Body of pancreas (tissue), 4 donors: Measurements from ENCODE around the gene SHLD3. TPM values are rescaled to one million over a fixed set of nuclear protein-coding genes. Genes with fewer than 3 reads are reported as not detected.

Experiments
- ATAC-seq: fragments of 150-250 bp; one replicate; pipeline ENCODE4 v1.9.1; 2016
- DNase-seq, 4 donors: peaks; one replicate each; pipeline ENCODE4 v3.0.0-alpha.2; 2019
- H3K27ac ChIP-seq, 4 donors: fragments of 200-600 bp; sonication (generic); 1 replicate in 3 of 4; 2 replicates in 1 of 4; pipeline versions ENCODE4 v1.5.1 to v1.6.1; 2016 to 2019; ENCODE audit warnings: mild to moderate bottlenecking in 1 of 4, mixed read lengths in 1 of 4, moderate library complexity in 1 of 4
- H3K27me3 ChIP-seq, 2 donors: fragments of 200-600 bp; sonication (generic); one replicate each; pipeline ENCODE4 v1.6.0; 2016; ENCODE audit warnings: mild to moderate bottlenecking in 1 of 2
- H3K36me3 ChIP-seq, 2 donors: fragments of 200-600 bp; sonication (generic); replicated peaks in 1 of 2; 2 replicates each; pipeline ENCODE4 v1.5.1; 2016; ENCODE audit warnings: low read depth in 2 of 2; ENCODE audit not compliant: insufficient read depth in 1 of 2
- H3K4me1 ChIP-seq: fragments of 200-600 bp; sonication (generic); one replicate; pipeline ENCODE4 v1.6.0; 2016
- H3K4me3 ChIP-seq, 2 donors: fragments of 200-600 bp; sonication (generic); 1 replicate in 1 of 2; 2 replicates in 1 of 2; pipeline ENCODE4 v1.5.1; 2016 to 2019
- H3K9me3 ChIP-seq, 3 donors: fragments of 200-600 bp; sonication (generic); 1 replicate in 2 of 3; 2 replicates in 1 of 3; pipeline ENCODE4 v1.5.1; 2016
- CTCF ChIP-seq, 7 experiments: fragments of 450-650 bp in 4 of 7; fragments of 200-600 bp in 3 of 7; sonication (generic) in 3 of 7; IDR thresholded peaks; one replicate each; pipeline ENCODE4 v1.5.1; 2016 to 2019; ENCODE audit warnings: antibody characterized with exemption in 7 of 7
- POLR2A ChIP-seq, 3 donors: fragments of 450-650 bp; IDR thresholded peaks; one replicate each; pipeline ENCODE4 v1.6.1; 2016; ENCODE audit warnings: antibody characterized with exemption in 3 of 3, mild to moderate bottlenecking in 2 of 3
- WGBS, 2 donors: methylation state at CpG; one replicate each; pipeline ENCODE4 v1.1.5; 2017; 5-methylcytosine and 5-hydroxymethylcytosine counted together
- intact Hi-C: fragments of 100-400 bp; cut with DNase I; formaldehyde crosslinking; loops from one replicate; pipeline ENCODE4 v1.15.1; 2023
- total RNA-seq, 2 donors: library from RNA; depleted of rRNA; stranded (reverse); fragments of >200 nt; gene quantifications; one replicate each; pipeline ENCODE4 v1.1.0, GENCODE V29; 2016

Gene SHLD3
- total RNA-seq, 2 donors from 2014 or later, result 1.0 to 3.6 TPM

GRCh38 chr5:65651144-65651543, 26.3 kb downstream of the SHLD3 start:
- no peak for DNase-seq

DNA sequence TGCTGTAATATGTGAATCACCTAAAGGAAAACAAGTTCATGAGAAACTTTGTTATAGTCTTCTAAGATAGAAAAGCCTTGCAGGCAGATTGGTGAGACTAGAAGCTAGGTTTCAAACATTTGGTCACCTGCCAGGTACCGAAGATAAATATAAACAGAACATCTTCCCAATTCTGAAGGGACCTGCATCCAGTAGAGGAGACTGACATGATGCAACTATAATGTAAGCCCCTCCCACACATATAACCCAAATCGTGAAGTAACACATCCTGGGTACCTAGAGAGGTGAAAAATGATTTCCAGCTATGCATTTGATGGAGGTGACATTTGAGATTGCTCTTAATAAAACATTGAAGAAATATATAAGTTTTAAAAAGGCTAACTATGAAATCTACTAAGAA, 29.9 kb downstream of the SHLD3 start:
- intact Hi-C loops, result no loop called here
- ATAC-seq (no peak), DNase-seq (no peak)
- Histone ChIP-seq H3K4me1 (no peaks in the 10 kb centered on the region), H3K27ac (no peak overlapping the region), H3K4me3 (no peak overlapping the region), H3K27me3 (no peaks in the 10 kb centered on the region), H3K9me3 (no peaks in the 10 kb centered on the region), H3K36me3 (peaks cover 2 to 8% of the 10 kb centered on the region in 2 donors)
- 79 to 92% methylated on average over 2 of the region's 2 CpGs for WGBS, 2 donors
- TF ChIP-seq POLR2A (IDR thresholded peaks at IDR 0.05), result no peak
- TF ChIP-seq CTCF (IDR thresholded peaks at IDR 0.05), result no peak

More at GRCh38 chr5:65651144-65651543, 26.3 kb downstream of the SHLD3 start:
- intact Hi-C loops, result no loop called here
- H3K9me3 ChIP-seq, result no peaks in the 10 kb centered on the region
- no peak for TF ChIP-seq POLR2A (IDR thresholded peaks at IDR 0.05)
- TF ChIP-seq CTCF (IDR thresholded peaks at IDR 0.05), result no peak
- no peaks in the 10 kb centered on the region for H3K4me1 ChIP-seq
- no peak for ATAC-seq
- 64 to 71% methylated on average over 5 of the region's 5 CpGs for WGBS, 2 donors
- H3K4me3 ChIP-seq, result no peak overlapping the region
- H3K27me3 ChIP-seq, result no peaks in the 10 kb centered on the region
- no peak overlapping the region for H3K27ac ChIP-seq
- peaks cover 2 to 8% of the 10 kb centered on the region in 2 donors for H3K36me3 ChIP-seq

DNA sequence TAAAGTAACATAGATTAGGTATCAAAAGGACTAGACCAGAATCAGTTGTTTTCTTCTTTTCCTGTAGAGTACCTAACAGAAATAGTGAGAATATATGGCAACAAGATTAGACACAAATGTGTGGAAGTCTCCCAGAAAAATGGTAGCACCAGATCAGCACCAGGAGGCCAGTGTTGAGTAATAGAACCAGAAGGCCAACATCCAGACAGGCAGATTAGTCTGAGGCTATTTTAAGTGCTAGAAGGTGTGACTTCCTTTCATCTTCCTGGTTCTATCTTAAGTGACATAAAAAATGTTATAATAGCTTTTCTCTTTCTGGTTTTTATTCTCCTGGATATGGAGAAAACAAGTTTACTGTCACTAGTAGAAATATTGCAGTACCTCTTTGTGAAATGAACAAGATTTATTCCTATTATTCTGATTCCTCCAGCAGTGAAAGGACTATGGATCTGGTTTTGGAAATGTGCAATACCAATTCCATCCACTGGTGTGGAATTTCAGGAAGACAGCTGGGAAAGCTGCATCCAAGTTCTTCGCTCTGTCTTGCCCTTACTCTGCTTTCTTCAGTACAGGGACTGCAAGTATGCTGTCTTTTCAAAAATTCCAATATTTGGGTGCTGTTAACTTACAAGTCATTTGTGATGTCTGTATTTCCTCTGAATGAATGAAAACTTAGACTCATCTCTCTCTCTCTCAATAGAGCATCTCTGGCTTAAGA, 39.1 kb downstream of the SHLD3 start:
- ATAC-seq, result no peak
- Histone ChIP-seq H3K36me3 (peaks cover 0 to 6% of the 10 kb centered on the region in 2 donors), H3K9me3 (no peaks in the 10 kb centered on the region), H3K4me3 (no peak overlapping the region), H3K27ac (no peak overlapping the region), H3K27me3 (no peaks in the 10 kb centered on the region), H3K4me1 (no peaks in the 10 kb centered on the region)
- WGBS, 2 donors, result 89 to 94% methylated on average over 1 of the region's 1 CpG
- intact Hi-C loops, result no loop called here
- no peak for DNase-seq
- TF ChIP-seq CTCF (IDR thresholded peaks at IDR 0.05) (peak in 5 of 7 experiments; percentile 16 to 36 (median 33)), POLR2A (IDR thresholded peaks at IDR 0.05) (no peak)

DNA sequence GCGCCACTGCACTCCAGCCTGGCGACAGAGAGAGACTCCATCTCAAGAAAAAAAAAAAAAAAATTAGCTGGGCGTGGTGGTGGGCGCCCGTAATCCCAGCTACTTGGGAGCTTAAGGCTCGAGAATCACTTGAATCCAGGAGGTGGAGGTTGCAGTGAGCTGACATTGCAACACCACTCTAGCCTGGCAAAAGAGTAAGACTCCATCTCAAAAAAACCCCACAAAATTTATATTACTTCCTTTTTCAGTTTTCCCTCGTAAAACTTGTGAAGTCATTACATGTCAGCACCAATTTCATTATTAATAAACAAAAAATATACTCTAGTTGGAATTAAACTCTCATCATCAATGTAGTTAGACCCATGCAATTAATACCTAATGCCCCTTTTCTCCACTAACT, 43.9 kb downstream of the SHLD3 start:
- TF ChIP-seq CTCF (IDR thresholded peaks at IDR 0.05) (no peak), POLR2A (IDR thresholded peaks at IDR 0.05) (no peak)
- ATAC-seq, result no peak
- H3K36me3 ChIP-seq, result peaks cover 0 to 6% of the 10 kb centered on the region in 2 donors

GRCh38 chr5:65672796-65673195, 48.0 kb downstream of the SHLD3 start:
- H3K27ac ChIP-seq, result no peak overlapping the region

More for the DNA sequence above, 43.9 kb downstream of the SHLD3 start:
- 81 to 87% methylated on average over 7 of the region's 7 CpGs for WGBS, 2 donors
- Histone ChIP-seq H3K9me3 (no peaks in the 10 kb centered on the region), H3K27ac (no peak overlapping the region), H3K4me1 (no peaks in the 10 kb centered on the region), H3K4me3 (no peak overlapping the region), H3K27me3 (no peaks in the 10 kb centered on the region)
- DNase-seq, result no peak
- intact Hi-C loops, result no loop called here

More at GRCh38 chr5:65672796-65673195, 48.0 kb downstream of the SHLD3 start:
- Histone ChIP-seq H3K36me3 (no peaks in the 10 kb centered on the region), H3K4me1 (no peaks in the 10 kb centered on the region), H3K9me3 (no peaks in the 10 kb centered on the region), H3K27me3 (no peaks in the 10 kb centered on the region), H3K4me3 (no peak overlapping the region)
- WGBS, 2 donors, result 70 to 72% methylated on average over 1 of the region's 1 CpG
- TF ChIP-seq POLR2A (IDR thresholded peaks at IDR 0.05) (no peak), CTCF (IDR thresholded peaks at IDR 0.05) (no peak)
- DNase-seq (no peak), ATAC-seq (no peak)
- intact Hi-C loops, result no loop called here
